ENCODE results near the gene ZSWIM5. TPM values are rescaled to one million over a fixed set of nuclear protein-coding genes. Genes with fewer than 3 reads are reported as not detected.

ZSWIM5 gene
- total and polyA plus RNA-seq, 9 of the 15 experiments (the other 6 are each of a cell fraction or from before 2014, with no cell fraction given): under 0.01 to 0.07 (median 0.03) TPM; not detected in 3

- no peak for TF ChIP-seq E2F5 (CRISPR knock-in tag; IDR thresholded peaks at IDR 0.05)
- no peak for TF ChIP-seq KLF1 (tag; IDR thresholded peaks at IDR 0.05)
- no peak for TF ChIP-seq RNF219 (CRISPR knock-in tag; IDR thresholded peaks at IDR 0.05)
- TF ChIP-seq NR3C1 (CRISPR knock-in tag; IDR thresholded peaks at IDR 0.05): no peak
- no peak for TF ChIP-seq ZNF561 (CRISPR knock-in tag; conservative IDR thresholded peaks at IDR 0.05)
- TF ChIP-seq ZBTB8A (IDR thresholded peaks at IDR 0.05; ENCODE audit: partially characterized antibody): no peak
- TF ChIP-seq ZNF592 (IDR thresholded peaks at IDR 0.05): peak; percentile 13; the same call in 1 of the 2 replicates
- TF ChIP-seq ZBTB5 (IDR thresholded peaks at IDR 0.05): no peak
- no peak for TF ChIP-seq ARID1B (IDR thresholded peaks at IDR 0.05)
- TF ChIP-seq IRF2 (CRISPR knock-in tag; IDR thresholded peaks at IDR 0.05): no peak
- TF ChIP-seq NFE2 (IDR thresholded peaks at IDR 0.05; ENCODE audit: low read depth): peak; percentile 64
- TF ChIP-seq RFX1 (IDR thresholded peaks at IDR 0.05): no peak
- no peak for TF ChIP-seq KAT2B (IDR thresholded peaks at IDR 0.05; ENCODE audit: low read depth, low read length)
- no peak for TF ChIP-seq ZNF311 (CRISPR knock-in tag; IDR thresholded peaks at IDR 0.05)
- TF ChIP-seq HOXB6 (CRISPR knock-in tag; IDR thresholded peaks at IDR 0.05; ENCODE audit: borderline replicate concordance): no peak
- TF ChIP-seq MYBL2 (IDR thresholded peaks at IDR 0.05; ENCODE audit: low read depth): no peak
- TF ChIP-seq MYBL2 (CRISPR knock-in tag; IDR thresholded peaks at IDR 0.05; ENCODE audit: borderline replicate concordance): no peak
- no peak for TF ChIP-seq BDP1 (IDR thresholded peaks at IDR 0.05; ENCODE audit: insufficient read depth, insufficient read length)
Observed at GRCh38 chr1:45011837-45012638, 194.4 kb downstream of the ZSWIM5 start, which contains the start of gene UROD (continued).
